Measurements from ENCODE around the gene OR2W1. TPM values are rescaled to one million over a fixed set of nuclear protein-coding genes. Genes with fewer than 3 reads are reported as not detected.

The OR2W1 gene
- total RNA-seq, 1 experiment from 2014 or later: not detected

GRCh38 chr6:29008089-29008488 is 36.9 kb downstream of the OR2W1 start:
- Histone ChIP-seq H3K27me3 (ENCODE audit: insufficient read depth, low read length) (no peaks in the 10 kb centered on the region; the same call in 1 of the 2 replicates), H2BK120ac (ENCODE audit: low read depth, low read length, poor library complexity, severe bottlenecking) (no peak overlapping the region), H2AFZ (ENCODE audit: low read length) (no peak overlapping the region), H2BK20ac (ENCODE audit: low read depth, low read length, poor library complexity, severe bottlenecking) (no peak overlapping the region), H3K4me1 (ENCODE audit: insufficient read depth, low read length) (no peaks in the 10 kb centered on the region), H4K5ac (ENCODE audit: insufficient read length, low read depth, low read length) (no peak overlapping the region), H3K23ac (ENCODE audit: insufficient read length, low read depth, low read length) (no peak overlapping the region), H4K20me1 (ENCODE audit: control insufficient read depth, insufficient read depth, insufficient read length) (no peaks in the 10 kb centered on the region), H3K4me2 (ENCODE audit: insufficient read depth, insufficient read length, low read length) (no peak overlapping the region), H3K23me2 (ENCODE audit: insufficient read length, low read depth, low read length, poor library complexity, severe bottlenecking) (peaks cover 5% of the 10 kb centered on the region), H3K79me2 (ENCODE audit: insufficient read depth, low read length) (no peaks in the 10 kb centered on the region), H4K8ac (replicated peaks; ENCODE audit: insufficient read length, low read depth, low read length) (no peak overlapping the region), H2BK12ac (ENCODE audit: insufficient read length, low read depth, low read length) (no peak overlapping the region), H3K9me3 (ENCODE audit: control insufficient read depth, low read depth, low read length) (no peaks in the 10 kb centered on the region), H4K91ac (ENCODE audit: insufficient read length, low read depth, low read length) (no peak overlapping the region), H3K14ac (ENCODE audit: insufficient read depth, low read length) (no peak overlapping the region), H3K79me1 (ENCODE audit: insufficient read depth, low read depth, low read length, poor library complexity, severe bottlenecking) (no peaks in the 10 kb centered on the region), H2AK5ac (ENCODE audit: insufficient read length, low read length) (no peak overlapping the region), H3K56ac (ENCODE audit: insufficient read length, low read depth, low read length) (no peak overlapping the region), H3K9ac (ENCODE audit: extremely low read depth, insufficient read length, low read length) (no peak overlapping the region), H2BK5ac (ENCODE audit: insufficient read length, low read length) (no peak overlapping the region), H2BK15ac (ENCODE audit: low read depth, low read length) (no peak overlapping the region), H3K18ac (ENCODE audit: insufficient read length, low read depth, low read length) (no peak overlapping the region), H3T11ph (ENCODE audit: low read length) (no peak overlapping the region), H3K27ac (ENCODE audit: insufficient read length, low read depth, low read length) (no peak overlapping the region), H3K4ac (ENCODE audit: low read depth, low read length) (no peak overlapping the region)
- Mint-ChIP-seq H3K9me3 (no peaks in the 10 kb centered on the region; a peak in 1 of 5 replicates), H3K27me3 (ENCODE audit: low read depth) (peaks cover 74% of the 10 kb centered on the region), H3K27ac (no peak overlapping the region), H3K36me3 (ENCODE audit: insufficient read depth in 1 of 3, low read depth in 3 of 3) (no peaks in the 10 kb centered on the region), H3K4me3 (no peak overlapping the region), H3K4me1 (peaks cover 2 to 5% of the 10 kb centered on the region in 2 experiments)
- TF ChIP-seq CTCF (conservative IDR thresholded peaks at IDR 0.05): no peak
- WGBS (ENCODE audit: extremely low coverage, insufficient read length, low lambda C conversion rate): no CpG with 5 or more reads among the region's 2 CpGs
- no peak for DNase-seq
